Epithelial cell of proximal tubule (primary cell): ENCODE measurements around the gene NT5DC2. TPM values are rescaled to one million over a fixed set of nuclear protein-coding genes. Genes with fewer than 3 reads are reported as not detected.

Experiments
- DNase-seq: peaks from one replicate; pipeline ENCODE4 v3.0.0-alpha.2; 2011; ENCODE audit warnings: low read depth
- H3K4me3 ChIP-seq: 2 replicates; pipeline ENCODE4 v1.5.1; 2011; ENCODE audit warnings: low read depth, mild to moderate bottlenecking, low read length
- CTCF ChIP-seq: conservative IDR thresholded peaks from 2 replicates; pipeline ENCODE4 v1.5.1; 2012; ENCODE audit warnings: low read depth, mild to moderate bottlenecking, low read length
- total RNA-seq: library from RNA; depleted of rRNA; stranded (reverse); fragments of >200 nt; gene quantifications from 2 replicates; pipeline ENCODE4 v1.2.3, GENCODE V29; 2015

Gene NT5DC2
- total RNA-seq, 1 donor from 2014 or later = 144 TPM

DNA sequence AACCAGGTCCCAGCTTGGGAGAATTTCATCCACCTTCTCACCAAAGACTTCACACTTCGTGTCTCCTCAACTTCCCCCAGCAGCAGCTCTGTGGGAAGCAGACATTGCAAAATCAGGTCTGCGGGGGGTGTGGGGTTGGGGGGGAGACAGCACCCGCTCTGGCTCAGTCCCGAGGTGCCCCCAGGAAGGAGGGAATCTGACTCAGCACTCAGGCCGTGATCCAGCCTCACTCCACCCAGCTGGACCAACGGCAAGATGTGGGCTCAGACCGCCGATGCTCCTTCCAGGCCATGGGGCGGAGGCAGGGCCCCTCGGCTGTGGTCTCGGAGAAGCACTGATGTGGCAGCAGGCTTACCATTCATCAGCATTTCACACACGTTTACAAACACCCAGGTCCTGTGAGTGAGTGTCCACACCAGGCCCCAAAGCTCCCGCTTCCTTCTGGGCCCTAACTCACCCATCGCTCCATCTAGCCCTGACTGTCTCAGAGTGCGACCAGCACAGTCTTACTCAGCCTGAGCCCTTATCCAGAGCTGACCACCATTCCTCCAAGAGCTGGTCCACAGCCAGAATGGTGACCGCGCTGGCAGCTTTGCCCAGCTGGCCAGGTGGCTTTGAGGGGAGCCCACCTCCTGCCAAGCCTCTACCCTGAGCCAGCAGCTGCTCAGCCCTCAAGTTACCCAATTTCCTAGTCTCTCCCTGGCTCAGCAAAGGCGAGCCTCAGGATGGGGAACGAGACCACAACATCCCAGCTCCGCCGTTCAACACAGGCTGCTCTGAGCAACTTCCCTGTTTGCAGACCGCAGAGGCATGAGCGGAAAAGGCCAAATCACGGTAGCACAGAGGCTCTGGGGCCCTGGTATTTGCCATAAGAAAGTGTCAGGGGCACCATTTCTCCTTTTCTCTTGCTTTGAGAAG is 35.3 kb downstream of the NT5DC2 start:
- no peak for TF ChIP-seq CTCF
- DNase-seq = no peak
- no peak overlapping the region for H3K4me3 ChIP-seq

DNA sequence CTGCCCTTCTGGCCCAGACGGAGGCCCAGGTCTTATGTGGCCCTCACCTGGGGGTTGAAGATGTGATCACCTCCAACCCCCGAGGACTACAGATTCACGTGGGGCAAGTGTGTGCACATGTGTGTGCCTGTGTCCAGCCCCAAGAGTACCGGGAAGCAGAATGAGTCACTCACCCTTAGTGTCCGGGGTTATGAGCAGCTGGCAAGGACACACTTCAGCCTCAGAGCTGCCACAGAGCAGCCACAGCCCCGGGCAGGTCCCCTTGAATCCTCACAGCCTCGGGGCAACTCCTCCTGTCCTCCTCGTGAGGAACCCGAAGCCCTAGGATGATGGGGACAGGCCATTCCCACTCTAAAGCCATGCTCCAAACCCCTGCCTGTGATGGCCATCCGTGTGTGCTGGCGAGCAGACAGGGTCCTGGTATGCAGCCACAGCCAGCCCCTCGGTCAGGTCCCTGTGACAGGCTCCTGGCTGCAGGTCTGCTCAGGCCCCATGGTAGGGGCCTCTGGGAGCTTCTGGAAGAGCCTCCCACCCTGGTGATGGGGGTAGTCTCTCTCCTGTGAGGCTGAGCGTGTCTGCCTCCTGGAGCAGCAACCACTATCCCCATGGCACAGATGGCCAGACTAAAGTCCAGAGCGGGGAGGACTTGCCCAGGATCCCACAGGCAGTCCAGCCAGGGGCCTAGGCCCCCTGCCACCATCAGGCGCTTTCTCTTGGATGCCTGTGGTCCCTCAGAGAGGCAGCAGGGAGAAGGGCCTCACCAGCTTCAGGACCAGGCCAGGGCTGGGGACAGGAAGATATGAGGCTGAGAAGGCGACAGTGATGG is 37.7 kb downstream of the NT5DC2 start:
- peak; percentile 9 for DNase-seq
- TF ChIP-seq CTCF = no peak
- H3K4me3 ChIP-seq = no peak overlapping the region

DNA sequence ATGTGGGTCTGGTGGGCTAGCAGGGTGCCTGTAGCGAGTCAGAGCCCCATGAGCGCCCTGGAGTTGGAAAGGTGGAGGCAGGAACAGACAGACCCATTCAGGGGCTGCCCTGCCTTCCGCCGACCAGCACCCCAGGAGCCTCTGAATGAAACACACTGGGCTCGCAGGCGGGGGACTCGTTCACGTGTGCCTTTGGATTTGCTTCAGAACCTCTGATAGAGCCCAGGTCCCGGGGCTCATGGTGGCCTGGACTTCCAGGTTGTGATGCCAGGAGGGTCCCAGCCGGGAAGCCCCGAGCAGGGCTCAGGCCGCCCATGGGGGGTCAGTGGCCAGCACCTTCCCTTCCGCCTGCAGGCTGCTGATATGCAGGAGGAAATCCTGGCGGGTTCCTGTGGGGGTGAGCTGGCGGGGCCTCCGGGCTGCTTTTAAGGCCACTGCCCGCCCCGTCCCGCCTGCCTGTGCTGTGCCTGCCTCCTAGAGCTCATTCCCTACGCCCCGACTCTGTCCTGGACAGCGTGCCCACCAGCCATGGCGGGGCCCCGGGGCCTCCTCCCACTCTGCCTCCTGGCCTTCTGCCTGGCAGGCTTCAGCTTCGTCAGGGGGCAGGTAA is 38.7 kb downstream of the NT5DC2 start, which contains the start of gene STAB1:
Gene STAB1, plus strand, starts transcription at position 453 of the 610 bp plus-strand sequence. Its CDS starts 76 bp downstream, at position 529.
- DNase-seq = no peak
- TF ChIP-seq CTCF = no peak
- H3K4me3 ChIP-seq = no peak within 1 kb of the TSS

GRCh38 chr3:52494445-52494844 is 39.2 kb downstream of the NT5DC2 start:
- no peak overlapping the region for H3K4me3 ChIP-seq
- DNase-seq = no peak
- TF ChIP-seq CTCF = no peak

DNA sequence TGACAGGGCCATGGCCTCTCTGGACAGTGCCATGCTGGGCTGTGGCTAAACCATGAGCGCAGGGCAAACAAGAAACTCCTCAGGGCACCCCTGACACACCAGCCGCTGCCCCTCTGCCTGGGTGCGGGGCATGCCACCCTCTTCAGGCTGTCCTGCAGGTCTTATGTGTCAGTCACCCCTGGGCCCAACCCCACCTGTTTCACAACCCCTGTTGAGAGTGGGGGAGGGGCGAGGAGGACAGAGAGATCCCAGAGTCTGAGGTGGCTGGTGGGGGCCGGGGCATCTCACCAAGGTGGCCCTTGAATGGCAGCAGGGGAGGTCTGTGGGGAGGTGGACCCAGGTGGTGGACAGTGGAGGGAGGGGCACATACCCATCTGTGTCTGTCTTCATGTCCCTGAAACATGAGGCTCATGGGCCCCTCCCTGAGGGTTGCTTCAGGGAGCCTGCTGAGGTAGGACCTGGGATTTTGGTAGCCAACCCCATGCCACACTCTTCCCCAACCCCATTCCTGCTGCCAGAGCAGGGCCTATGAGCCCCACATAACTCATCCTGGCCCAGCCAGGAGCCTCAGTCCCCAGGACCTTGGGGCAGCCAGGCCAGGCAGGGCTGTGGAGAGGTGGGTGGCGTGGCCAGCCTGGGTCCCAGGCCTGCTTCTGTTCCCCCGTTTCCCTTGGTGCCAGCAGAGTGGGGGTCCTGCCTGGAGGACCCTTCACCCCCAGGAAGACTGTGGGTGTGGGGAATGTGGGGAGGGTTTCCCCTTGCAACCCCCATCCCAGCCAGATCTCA is 40.2 kb downstream of the NT5DC2 start:
- DNase-seq = no peak
- TF ChIP-seq CTCF = no peak
- H3K4me3 ChIP-seq = no peak overlapping the region

DNA sequence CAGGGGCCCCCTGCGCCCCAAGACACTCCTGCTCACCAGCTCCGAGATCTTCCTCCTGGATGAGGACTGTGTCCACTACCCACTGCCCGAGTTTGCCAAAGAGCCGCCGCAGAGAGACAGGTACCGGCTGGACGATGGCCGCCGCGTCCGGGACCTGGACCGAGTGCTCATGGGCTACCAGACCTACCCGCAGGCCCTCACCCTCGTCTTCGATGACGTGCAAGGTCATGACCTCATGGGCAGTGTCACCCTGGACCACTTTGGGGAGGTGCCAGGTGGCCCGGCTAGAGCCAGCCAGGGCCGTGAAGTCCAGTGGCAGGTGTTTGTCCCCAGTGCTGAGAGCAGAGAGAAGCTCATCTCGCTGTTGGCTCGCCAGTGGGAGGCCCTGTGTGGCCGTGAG is 41.6 kb downstream of the NT5DC2 start:
- TF ChIP-seq CTCF = no peak
- no peak for DNase-seq

More for the DNA sequence above, 41.6 kb downstream of the NT5DC2 start:
- no peak overlapping the region for H3K4me3 ChIP-seq
